ENCODE data around the gene PRUNE2. TPM values are rescaled to one million over a fixed set of nuclear protein-coding genes. Genes with fewer than 3 reads are reported as not detected.

Gene PRUNE2
- total and polyA plus RNA-seq, 9 of the 15 experiments (the other 6 are each of a cell fraction or from before 2014, with no cell fraction given) = 0.05 to 0.45 (median 0.18) TPM; not detected in 1

GRCh38 chr9:76581731-76582130 lies 324.2 kb downstream of the PRUNE2 start:
- in situ Hi-C loops (cut with MboI) = no loop called here
- ATAC-seq = no peak

GRCh38 chr9:76580820-76581219 lies 325.1 kb downstream of the PRUNE2 start:
- WGBS (ENCODE audit: insufficient coverage, low coverage, missing lambda C conversion rate) = 19% methylated on average over 3 of the region's 3 CpGs
- Histone ChIP-seq H3K9me1 (ENCODE audit: control insufficient read depth, insufficient read depth, low read length) (no peaks in the 10 kb centered on the region), H3K9ac (ENCODE audit: insufficient read depth in 1 of 2, low read depth in 2 of 2, low read length in 2 of 2) (no peak overlapping the region), H3K27ac (ENCODE audit: extremely low read depth, low read depth, low read length) (no peak overlapping the region), H3K4me2 (ENCODE audit: insufficient read depth, low read length) (no peak overlapping the region), H3K36me3 (ENCODE audit: control insufficient read depth, insufficient read depth, low read length) (no peaks in the 10 kb centered on the region), H3K9me3 (replicated peaks; ENCODE audit: control insufficient read depth, insufficient read depth, low read depth, low read length) (no peaks in the 10 kb centered on the region), H3K4me1 (replicated peaks in 1 of 2; ENCODE audit: control insufficient read depth in 2 of 2, insufficient read depth in 2 of 2, low read length in 2 of 2) (no peaks in the 10 kb centered on the region; a peak in 2 of 5 replicates), H3K79me2 (ENCODE audit: control insufficient read depth, insufficient read depth, low read length) (no peaks in the 10 kb centered on the region), H3K4me3 (no peak overlapping the region), H2AFZ (ENCODE audit: low read depth, low read length) (no peak overlapping the region), H4K20me1 (replicated peaks; ENCODE audit: control insufficient read depth, insufficient read depth, low read length) (no peaks in the 10 kb centered on the region), H3K27me3 (ENCODE audit: control insufficient read depth in 2 of 2, insufficient read depth in 2 of 2, low read length in 2 of 2) (peaks cover 0 to 7% of the 10 kb centered on the region in 2 experiments; a peak in 1 of 5 replicates)
- ChIA-PET POLR2A (interaction anchor here (0.9 kb wide), 1 partner anchor 16 kb away, joined by 3 read pairs; no protein-coding TSS in a partner anchor), CTCF (ENCODE audit: low intra/inter-chr PET ratio) (no interaction called here)
- intact Hi-C loops (cut with micrococcal nuclease) = no loop called here
- DNase-seq (ENCODE audit: extremely low read depth in 1 of 4, low spot score in 3 of 4) (no peak), FAIRE-seq (no peak), ATAC-seq (no peak)
- in situ Hi-C loops (cut with MboI) = no loop called here
- no TSS peak for BruUV-seq (replicated peaks)
- TF ChIP-seq THRA (IDR thresholded peaks at IDR 0.05) (no peak), IFI16 (CRISPR knock-in tag; IDR thresholded peaks at IDR 0.05) (no peak), DNMT1 (IDR thresholded peaks at IDR 0.05) (no peak), HNRNPH1 (optimal IDR thresholded peaks at IDR 0.05; ENCODE audit: low read depth, low read length) (no peak), FOXO4 (CRISPR knock-in tag; IDR thresholded peaks at IDR 0.05) (no peak), ZZZ3 (IDR thresholded peaks at IDR 0.05) (no peak), CHAMP1 (IDR thresholded peaks at IDR 0.05) (no peak), ZNF197 (CRISPR knock-in tag; IDR thresholded peaks at IDR 0.05; ENCODE audit: low read depth) (no peak), DPF2 (IDR thresholded peaks at IDR 0.05) (no peak), CC2D1A (IDR thresholded peaks at IDR 0.05) (no peak)

More at GRCh38 chr9:76581731-76582130, 324.2 kb downstream of the PRUNE2 start:
- 20% methylated on average over 1 of the region's 2 CpGs for WGBS (ENCODE audit: insufficient coverage, low coverage, missing lambda C conversion rate)
- no peak overlapping the region for H3K27ac ChIP-seq (ENCODE audit: extremely low read depth, low read depth, low read length)
- FAIRE-seq (no peak), DNase-seq (ENCODE audit: extremely low read depth in 1 of 4, low spot score in 3 of 4) (no peak)
- no peak overlapping the region for H3K9ac ChIP-seq (ENCODE audit: insufficient read depth in 1 of 2, low read depth in 2 of 2, low read length in 2 of 2)
- H3K79me2 ChIP-seq (ENCODE audit: control insufficient read depth, insufficient read depth, low read length) = no peaks in the 10 kb centered on the region
- H2AFZ ChIP-seq (ENCODE audit: low read depth, low read length) = no peak overlapping the region
- H3K27me3 ChIP-seq (ENCODE audit: control insufficient read depth in 2 of 2, insufficient read depth in 2 of 2, low read length in 2 of 2) = peaks cover 0 to 7% of the 10 kb centered on the region in 2 experiments; a peak in 1 of 5 replicates
- no peak overlapping the region for H3K4me2 ChIP-seq (ENCODE audit: insufficient read depth, low read length)
- intact Hi-C loops (cut with micrococcal nuclease) = no loop called here
- TF ChIP-seq ZNF436 (CRISPR knock-in tag; IDR thresholded peaks at IDR 0.05) = no peak
- TF ChIP-seq EZH2 (IDR thresholded peaks at IDR 0.05; ENCODE audit: borderline replicate concordance, low read depth, low read length) = no peak
- TF ChIP-seq EHMT2 (IDR thresholded peaks at IDR 0.05) = no peak
- TF ChIP-seq NCOA6 (IDR thresholded peaks at IDR 0.05) = no peak
- H3K9me3 ChIP-seq (replicated peaks; ENCODE audit: control insufficient read depth, insufficient read depth, low read depth, low read length) = no peaks in the 10 kb centered on the region
- ChIA-PET POLR2A (no interaction called here), CTCF (ENCODE audit: low intra/inter-chr PET ratio) (no interaction called here)
- no peaks in the 10 kb centered on the region for H3K36me3 ChIP-seq (ENCODE audit: control insufficient read depth, insufficient read depth, low read length)
- no peaks in the 10 kb centered on the region; a peak in 1 of 5 replicates for H3K4me1 ChIP-seq (replicated peaks in 1 of 2; ENCODE audit: control insufficient read depth in 2 of 2, insufficient read depth in 2 of 2, low read length in 2 of 2)
- no peaks in the 10 kb centered on the region for H4K20me1 ChIP-seq (replicated peaks; ENCODE audit: control insufficient read depth, insufficient read depth, low read length)
- H3K9me1 ChIP-seq (ENCODE audit: control insufficient read depth, insufficient read depth, low read length) = no peaks in the 10 kb centered on the region
- no TSS peak for BruUV-seq (replicated peaks)
- no peak overlapping the region for H3K4me3 ChIP-seq

Measured in K562 (cell line).